ENCODE data around the gene GARIN3. TPM values are rescaled to one million over a fixed set of nuclear protein-coding genes. Genes with fewer than 3 reads are reported as not detected.
A peak's percentile ranks its signal among the peaks of the same experiment; 100 is the strongest.

GARIN3 gene
- total and polyA plus RNA-seq, 9 of the 15 experiments (the other 6 are each of a cell fraction or from before 2014, with no cell fraction given): not detected

GRCh38 chr5:157148734-157149615 is 17.1 kb downstream of the GARIN3 start (continued):
- TF ChIP-seq REST (IDR thresholded peaks at IDR 0.05; ENCODE audit: borderline replicate concordance) (peak; percentile 25; the same call in 1 of the 2 replicates), REST (CRISPR knock-in tag; IDR thresholded peaks at IDR 0.05; ENCODE audit: low read depth) (no peak), CREB1 (IDR thresholded peaks at IDR 0.05) (peak; percentile 27; the same call in 1 of the 2 replicates), CREB1 (CRISPR knock-in tag; IDR thresholded peaks at IDR 0.05) (no peak), CGGBP1 (CRISPR knock-in tag; IDR thresholded peaks at IDR 0.05) (no peak), CHD2 (IDR thresholded peaks at IDR 0.05; ENCODE audit: low read depth, low read length) (no peak), SMC3 (conservative IDR thresholded peaks at IDR 0.05; ENCODE audit: insufficient read depth, low read depth, low read length) (peak; percentile 38), ZNF583 (CRISPR knock-in tag; IDR thresholded peaks at IDR 0.05) (no peak), FOSL1 (tag; conservative IDR thresholded peaks at IDR 0.05) (0 out of 2 replicates have a peak, but pooled peaks have one; percentile 24)
